Nucleus accumbens (tissue), 56 donors: ENCODE data around the gene ZNF398.
"Not testable (repeated sequence)": the region's sequence is repeated elsewhere in the genome, so short reads cannot be mapped to it uniquely, and the experiment has no call there.

Experiments
- DNase-seq, 56 donors: peaks; one replicate each; lab custom pipeline; 2025; lab: John Stamatoyannopoulos, UW

The ZNF398 gene

GRCh38 chr7:149147072-149147751 is at the start of gene ZNF398:
Gene ZNF398 (plus strand): TSS chr7:149147453. CDS start chr7:149147743, 290 bp downstream.
- DNase-seq: peak in 54 of 56 donors; percentile 19 to 87 (median 72)

GRCh38 chr7:149099058-149099457 is 48.2 kb upstream of the ZNF398 start:
- DNase-seq: peak in 2 of 56 donors; percentile 4 to 7

- no peak for DNase-seq
Measured at GRCh38 chr7:149100821-149101220, 46.4 kb upstream of the ZNF398 start.

- no peak for DNase-seq
Measured at GRCh38 chr7:149102666-149103065, 44.6 kb upstream of the ZNF398 start.

- DNase-seq: no peak
Measured at GRCh38 chr7:149103424-149103823, 43.8 kb upstream of the ZNF398 start.

- no peak for DNase-seq
Measured at GRCh38 chr7:149104214-149104613, 43.0 kb upstream of the ZNF398 start.

GRCh38 chr7:149104749-149105148 is 42.5 kb upstream of the ZNF398 start:
- DNase-seq: no peak

GRCh38 chr7:149109969-149110368 is 37.3 kb upstream of the ZNF398 start:
- no peak for DNase-seq

- peak in 1 of 56 donors; percentile 53 for DNase-seq
Measured at GRCh38 chr7:149125189-149125862, 21.9 kb upstream of the ZNF398 start.

GRCh38 chr7:149125863-149126661 is 21.2 kb upstream of the ZNF398 start, which contains the start of gene ZNF425:
Gene ZNF425 (minus strand): TSS chr7:149126324. CDS start chr7:149126213, 111 bp downstream.
- DNase-seq: peak; percentile 16 to 93 (median 86)

- DNase-seq: peak in 44 of 56 donors; percentile 26 to 84 (median 66)
Measured at GRCh38 chr7:149126662-149127266, 20.5 kb upstream of the ZNF398 start.

GRCh38 chr7:149130572-149131198 is 16.6 kb upstream of the ZNF398 start:
- DNase-seq: no peak

- DNase-seq: no peak
Measured at GRCh38 chr7:149133028-149133710, 14.1 kb upstream of the ZNF398 start.

GRCh38 chr7:149136118-149136517 is 11.1 kb upstream of the ZNF398 start:
- DNase-seq: no peak

- DNase-seq: no peak
Measured at GRCh38 chr7:149140831-149141230, 6.4 kb upstream of the ZNF398 start.

GRCh38 chr7:149141893-149142292 is 5.4 kb upstream of the ZNF398 start:
- no peak for DNase-seq

GRCh38 chr7:149144436-149144922 is 2.8 kb upstream of the ZNF398 start:
- not testable (repeated sequence) for DNase-seq

GRCh38 chr7:149145031-149145845 is 2.0 kb upstream of the ZNF398 start:
- no peak for DNase-seq
